Duodenal mucosa (tissue), 2 donors: ENCODE measurements around the gene BMPR1B.
"Not testable (repeated sequence)": the region's sequence is repeated elsewhere in the genome, so short reads cannot be mapped to it uniquely, and the experiment has no call there.

Source experiments
- H3K27ac ChIP-seq: one replicate; pipeline ENCODE4 v1.7.0; 2013; ENCODE audit warnings: low read depth, low read length
- H3K27me3 ChIP-seq, 2 donors: one replicate each; pipeline ENCODE4 v1.7.0; 2013; ENCODE audit warnings: low read length in 2 of 2, control low read depth in 1 of 2; ENCODE audit not compliant: insufficient read depth in 2 of 2, control insufficient read depth in 1 of 2
- H3K36me3 ChIP-seq, 2 donors: one replicate each; pipeline ENCODE4 v1.7.0; 2013; ENCODE audit warnings: low read length in 2 of 2, control low read depth in 1 of 2; ENCODE audit not compliant: insufficient read depth in 2 of 2, control insufficient read depth in 1 of 2
- H3K4me1 ChIP-seq, 2 donors: one replicate each; pipeline ENCODE4 v1.7.0; 2013; ENCODE audit warnings: low read length in 2 of 2, control low read depth in 1 of 2; ENCODE audit not compliant: insufficient read depth in 2 of 2, control insufficient read depth in 1 of 2
- H3K4me3 ChIP-seq, 2 donors: one replicate each; pipeline ENCODE4 v1.7.0; 2013; ENCODE audit warnings: low read length in 2 of 2, low read depth in 1 of 2
- H3K9ac ChIP-seq, 2 donors: one replicate each; pipeline ENCODE4 v1.7.0; 2013; ENCODE audit warnings: low read length in 2 of 2, low read depth in 1 of 2
- H3K9me3 ChIP-seq, 2 donors: one replicate each; pipeline ENCODE4 v1.7.0; 2013; ENCODE audit warnings: low read length in 2 of 2, control low read depth in 1 of 2; ENCODE audit not compliant: control insufficient read depth in 1 of 2

BMPR1B gene

GRCh38 chr4:95061801-95062200 lies 304.0 kb downstream of the BMPR1B start:
- H3K9me3 ChIP-seq, H3K9ac ChIP-seq, H3K4me3 ChIP-seq, H3K4me1 ChIP-seq, H3K27ac ChIP-seq, H3K36me3 ChIP-seq, H3K27me3 ChIP-seq: not testable (repeated sequence)

GRCh38 chr4:95066050-95066449 lies 308.3 kb downstream of the BMPR1B start:
- no peak overlapping the region for H3K9ac ChIP-seq
- H3K4me3 ChIP-seq, result no peak overlapping the region
- no peaks in the 10 kb centered on the region for H3K4me1 ChIP-seq
- H3K36me3 ChIP-seq, result no peaks in the 10 kb centered on the region
- no peak overlapping the region for H3K27ac ChIP-seq
- no peaks in the 10 kb centered on the region for H3K9me3 ChIP-seq
- no peaks in the 10 kb centered on the region for H3K27me3 ChIP-seq

GRCh38 chr4:95068401-95068800 lies 310.6 kb downstream of the BMPR1B start:
- no peak overlapping the region for H3K27ac ChIP-seq
- H3K9ac ChIP-seq, result no peak overlapping the region
- H3K4me3 ChIP-seq, result no peak overlapping the region

GRCh38 chr4:95068818-95069478 lies 311.2 kb downstream of the BMPR1B start:
- Histone ChIP-seq H3K36me3 (no peaks in the 10 kb centered on the region), H3K4me3 (no peak overlapping the region), H3K27me3 (no peaks in the 10 kb centered on the region), H3K4me1 (no peaks in the 10 kb centered on the region), H3K27ac (no peak overlapping the region), H3K9ac (no peak overlapping the region), H3K9me3 (no peaks in the 10 kb centered on the region)

More at GRCh38 chr4:95068401-95068800, 310.6 kb downstream of the BMPR1B start:
- Histone ChIP-seq H3K36me3 (no peaks in the 10 kb centered on the region), H3K27me3 (no peaks in the 10 kb centered on the region), H3K9me3 (no peaks in the 10 kb centered on the region), H3K4me1 (no peaks in the 10 kb centered on the region)

GRCh38 chr4:95071851-95072250 lies 314.1 kb downstream of the BMPR1B start:
- H3K36me3 ChIP-seq, result no peaks in the 10 kb centered on the region
- no peak overlapping the region for H3K27ac ChIP-seq
- no peaks in the 10 kb centered on the region for H3K4me1 ChIP-seq
- H3K9ac ChIP-seq, result no peak overlapping the region
- H3K4me3 ChIP-seq, result no peak overlapping the region
- H3K9me3 ChIP-seq, result no peaks in the 10 kb centered on the region
- no peaks in the 10 kb centered on the region for H3K27me3 ChIP-seq

- Histone ChIP-seq H3K27me3 (no peaks in the 10 kb centered on the region), H3K4me1 (no peaks in the 10 kb centered on the region), H3K9ac (no peak overlapping the region), H3K27ac (no peak overlapping the region), H3K4me3 (no peak overlapping the region), H3K9me3 (no peaks in the 10 kb centered on the region), H3K36me3 (no peaks in the 10 kb centered on the region)
Measured at GRCh38 chr4:95073646-95074045, 315.9 kb downstream of the BMPR1B start.

- no peak overlapping the region for H3K9ac ChIP-seq
- no peaks in the 10 kb centered on the region for H3K36me3 ChIP-seq
- no peaks in the 10 kb centered on the region for H3K4me1 ChIP-seq
- no peaks in the 10 kb centered on the region for H3K27me3 ChIP-seq
- H3K4me3 ChIP-seq, result no peak overlapping the region
- H3K27ac ChIP-seq, result no peak overlapping the region
- no peaks in the 10 kb centered on the region for H3K9me3 ChIP-seq
Measured at GRCh38 chr4:95077864-95078263, 320.1 kb downstream of the BMPR1B start.

GRCh38 chr4:95080969-95081368 lies 323.2 kb downstream of the BMPR1B start:
- Histone ChIP-seq H3K36me3 (no peaks in the 10 kb centered on the region), H3K27me3 (no peaks in the 10 kb centered on the region), H3K9me3 (no peaks in the 10 kb centered on the region), H3K27ac (no peak overlapping the region), H3K9ac (no peak overlapping the region), H3K4me1 (no peaks in the 10 kb centered on the region), H3K4me3 (no peak overlapping the region)

- Histone ChIP-seq H3K9ac (no peak overlapping the region), H3K27me3 (no peaks in the 10 kb centered on the region), H3K36me3 (no peaks in the 10 kb centered on the region), H3K9me3 (no peaks in the 10 kb centered on the region), H3K4me3 (no peak overlapping the region), H3K27ac (no peak overlapping the region), H3K4me1 (no peaks in the 10 kb centered on the region)
Measured at GRCh38 chr4:95084584-95084983, 326.8 kb downstream of the BMPR1B start.

GRCh38 chr4:95085124-95085833 lies 327.5 kb downstream of the BMPR1B start:
- Histone ChIP-seq H3K27me3 (no peaks in the 10 kb centered on the region), H3K27ac (no peak overlapping the region), H3K4me1 (no peaks in the 10 kb centered on the region), H3K4me3 (no peak overlapping the region), H3K9me3 (no peaks in the 10 kb centered on the region), H3K36me3 (no peaks in the 10 kb centered on the region), H3K9ac (no peak overlapping the region)
